Renal pelvis (tissue), 4 donors: ENCODE data around the gene FNTB. TPM values are rescaled to one million over a fixed set of nuclear protein-coding genes. Genes with fewer than 3 reads are reported as not detected.

Experiments used
- DNase-seq: peaks from one replicate; pipeline ENCODE4 v3.0.0-alpha.2; 2013
- polyA plus RNA-seq, 3 donors: library from polyadenylated mRNA; unstranded; fragments of 120-200 nt; gene quantifications; one replicate each; pipeline ENCODE4 v1.2.1, GENCODE V29; 2013; ENCODE audit not compliant: insufficient read length in 3 of 3

The FNTB gene
- polyA plus RNA-seq, 3 donors: 31.2 to 37.7 (median 36.7) TPM

DNA sequence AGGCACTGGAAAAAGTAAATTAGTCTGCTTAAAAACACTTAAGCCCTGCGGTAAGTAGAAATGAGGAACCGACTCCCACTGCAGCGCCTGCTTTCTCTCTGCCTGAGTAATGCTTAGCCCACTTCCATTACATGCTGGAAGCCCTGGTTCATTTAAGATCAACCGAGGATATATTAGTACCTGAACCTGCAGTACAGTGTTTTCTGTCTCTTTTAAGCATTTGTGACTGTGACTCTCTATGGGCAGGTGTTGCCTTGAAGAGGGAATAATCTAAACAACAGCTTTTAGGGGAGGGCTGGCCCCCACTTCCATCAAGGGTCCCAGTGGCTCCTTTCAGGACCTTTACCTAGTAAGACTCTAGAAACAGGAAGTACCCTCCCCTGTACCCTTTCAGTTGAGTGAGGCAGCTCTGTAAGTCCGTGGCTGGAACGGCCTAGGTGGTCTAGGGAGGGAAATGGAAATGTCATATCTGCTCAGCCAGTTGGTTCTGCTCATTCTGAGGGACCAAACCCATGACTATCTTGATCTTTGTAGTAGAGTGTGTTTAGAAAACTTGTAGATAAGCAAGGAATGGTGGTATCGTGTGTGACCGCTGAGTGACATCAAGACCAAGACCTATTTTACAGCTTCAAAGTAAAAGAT, 56.2 kb downstream of the FNTB start:
- DNase-seq: no peak

DNA sequence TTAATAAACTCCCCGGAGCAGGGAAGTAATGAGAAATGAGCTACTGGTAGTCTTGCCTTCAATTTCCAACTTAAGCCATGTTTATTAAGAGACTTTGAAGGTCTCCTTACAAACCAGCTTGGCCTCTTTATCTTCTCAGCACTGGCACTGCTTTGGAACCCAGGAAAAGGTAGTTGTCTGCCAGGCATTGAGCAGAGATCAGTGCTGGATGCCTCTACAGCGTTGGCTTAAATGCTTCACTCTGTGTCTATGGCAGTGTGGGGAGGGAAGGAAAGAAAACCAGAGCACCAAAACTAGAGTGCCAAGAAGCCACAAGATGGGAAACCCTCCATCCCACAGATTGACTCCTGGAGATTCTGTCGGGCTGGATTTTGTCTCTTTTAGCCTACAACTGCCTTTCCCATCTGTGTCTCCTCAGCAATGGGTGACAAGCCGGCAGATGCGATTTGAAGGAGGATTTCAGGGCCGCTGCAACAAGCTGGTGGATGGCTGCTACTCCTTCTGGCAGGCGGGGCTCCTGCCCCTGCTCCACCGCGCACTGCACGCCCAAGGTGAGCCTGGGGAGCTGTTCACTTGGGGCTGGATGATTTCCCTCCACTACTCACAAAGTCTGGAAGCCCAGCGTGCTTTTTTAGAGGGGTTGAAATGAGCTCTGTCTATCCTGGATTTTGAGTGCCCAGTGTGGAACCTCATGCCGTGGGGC, 57.3 kb downstream of the FNTB start:
- DNase-seq: no peak

DNA sequence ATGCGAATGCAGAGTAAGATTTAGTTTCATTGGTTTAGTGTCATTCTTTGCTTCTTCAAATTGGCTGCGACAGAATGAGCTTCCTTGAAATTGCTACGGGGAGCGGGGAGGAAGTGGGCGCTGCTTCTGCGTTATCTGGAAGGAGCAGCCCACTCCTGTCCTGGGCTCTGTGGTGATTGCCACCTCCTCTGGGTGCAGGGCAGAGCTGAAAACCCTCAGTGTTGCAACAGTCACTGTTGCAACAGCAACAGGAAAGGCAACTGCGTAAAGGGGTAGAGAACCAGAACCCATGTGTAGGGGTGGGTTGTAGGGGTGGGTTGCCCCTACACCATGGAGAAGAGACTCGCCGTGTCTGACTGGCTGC, 57.9 kb downstream of the FNTB start:
- no peak for DNase-seq

DNA sequence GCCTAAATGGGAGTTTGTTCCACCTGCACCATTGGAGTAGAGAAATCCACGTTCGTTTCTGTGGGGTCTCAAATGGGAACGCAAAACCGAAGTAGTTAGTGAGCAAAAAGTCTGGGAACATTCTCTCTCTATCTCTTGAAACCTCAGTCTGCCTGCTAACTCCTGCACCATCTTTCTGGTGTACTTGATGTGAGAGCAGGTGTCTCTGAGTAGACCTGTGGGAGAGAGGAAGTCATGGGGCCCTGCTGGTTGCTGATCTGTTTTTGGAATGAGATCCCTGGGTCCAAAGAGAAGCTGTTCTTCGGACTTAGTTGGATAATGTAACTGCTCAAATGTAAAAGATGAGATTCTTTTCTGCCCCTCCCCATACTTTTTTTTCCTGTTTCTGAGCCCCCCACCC, 58.3 kb downstream of the FNTB start:
- no peak for DNase-seq

DNA sequence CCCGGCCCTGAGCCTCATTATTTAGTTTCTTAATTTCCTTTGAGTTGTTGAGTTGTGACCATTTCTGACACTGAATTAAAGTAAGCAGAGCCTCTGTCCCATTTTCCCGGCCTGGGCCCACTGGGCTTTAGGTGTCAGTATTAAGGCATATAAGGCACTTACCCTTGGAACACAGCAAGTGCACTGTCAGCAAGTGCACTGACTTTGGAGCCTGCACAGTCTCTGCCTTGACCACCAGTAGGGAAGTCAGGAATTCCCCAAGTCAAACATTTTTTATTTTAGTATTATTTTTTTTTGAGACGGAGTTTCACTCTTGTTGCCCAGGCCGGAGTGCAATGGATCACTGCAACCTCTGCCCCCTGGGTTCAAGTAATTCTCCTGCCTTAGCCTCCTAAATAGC, 59.0 kb downstream of the FNTB start:
- no peak for DNase-seq

DNA sequence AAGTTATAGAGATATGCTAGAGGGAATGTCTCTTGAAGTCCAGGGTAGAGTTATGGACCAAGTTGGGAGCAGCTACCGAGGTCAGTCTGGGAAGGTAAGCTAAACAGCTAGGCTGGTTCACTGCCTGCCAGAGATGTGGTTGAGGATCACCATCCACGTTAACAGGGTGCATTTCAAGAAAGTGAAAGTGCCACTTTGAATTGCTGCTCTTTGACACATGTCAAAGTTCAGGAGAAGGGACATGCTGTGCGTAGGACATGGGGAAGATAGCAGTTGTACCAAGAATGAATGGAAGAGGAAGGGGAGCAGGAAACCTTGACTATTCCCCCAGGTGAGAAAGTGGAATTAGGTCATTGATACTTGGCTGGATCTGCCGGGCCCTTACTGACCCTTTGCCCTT, 66.1 kb downstream of the FNTB start:
- DNase-seq: no peak

DNA sequence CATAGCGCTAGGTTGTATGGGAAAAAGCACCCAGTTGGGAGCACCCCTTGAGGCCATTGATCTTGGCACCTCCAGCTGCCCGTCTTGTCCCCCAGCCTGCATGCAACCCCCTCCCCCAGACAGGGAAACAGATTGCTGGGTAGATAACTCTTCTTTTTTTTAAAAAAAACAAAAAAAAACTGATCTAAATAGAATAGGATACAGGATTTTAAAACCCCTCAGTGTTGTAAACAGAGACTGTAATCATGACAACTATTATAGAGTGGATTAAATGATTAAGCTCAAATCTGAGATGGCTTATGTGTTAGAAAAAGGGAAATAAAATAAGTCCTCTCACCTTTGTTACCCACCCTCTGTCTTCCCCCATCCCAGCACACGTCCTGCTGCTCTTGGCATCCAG, 66.8 kb downstream of the FNTB start:
- DNase-seq: no peak

DNA sequence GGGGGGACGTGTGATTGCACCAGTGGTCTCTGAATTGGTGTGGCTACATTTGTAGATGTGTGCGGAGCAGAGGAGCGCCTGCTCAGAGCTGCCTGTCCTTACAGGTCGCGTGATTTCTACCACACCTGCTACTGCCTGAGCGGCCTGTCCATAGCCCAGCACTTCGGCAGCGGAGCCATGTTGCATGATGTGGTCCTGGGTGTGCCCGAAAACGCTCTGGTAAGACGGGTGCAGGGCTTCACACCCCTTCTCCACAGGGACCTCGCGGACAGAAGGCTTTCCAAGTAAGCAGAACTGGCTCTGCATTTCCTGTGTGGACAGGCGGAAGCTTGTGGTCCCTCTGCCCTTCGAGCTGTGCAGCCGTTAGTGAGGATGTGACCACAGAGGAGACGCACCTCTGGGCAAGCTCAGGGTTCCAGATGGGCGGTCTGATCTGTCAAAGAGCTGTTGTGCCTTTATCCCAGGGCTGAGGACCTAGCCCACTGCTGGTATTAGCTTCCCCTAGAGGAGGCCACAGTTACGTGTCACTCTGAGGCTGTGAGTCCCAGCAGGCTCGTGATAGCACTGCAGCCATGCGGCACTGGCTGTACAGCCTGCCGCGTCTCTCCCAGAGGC, 67.9 kb downstream of the FNTB start:
- DNase-seq: no peak

DNA sequence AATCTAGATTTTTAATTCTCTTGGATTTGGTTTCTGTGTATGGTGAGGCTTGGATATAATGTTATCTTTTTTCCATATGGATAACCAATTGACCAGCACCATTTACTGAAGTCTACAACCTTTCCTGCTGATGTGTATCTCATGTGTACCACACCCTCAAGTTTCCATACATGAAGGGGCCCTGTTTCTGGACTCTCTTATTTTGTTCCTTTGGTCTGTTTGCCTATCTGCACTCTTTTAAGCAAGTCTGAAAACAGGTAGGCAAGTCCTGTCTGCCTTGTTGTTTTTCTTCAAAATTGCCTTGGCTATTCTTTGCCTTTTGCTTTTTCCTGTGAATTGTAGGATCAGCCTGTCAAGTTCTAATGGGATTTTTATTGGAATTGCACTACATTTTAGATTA, 71.0 kb downstream of the FNTB start:
- DNase-seq: no peak

DNA sequence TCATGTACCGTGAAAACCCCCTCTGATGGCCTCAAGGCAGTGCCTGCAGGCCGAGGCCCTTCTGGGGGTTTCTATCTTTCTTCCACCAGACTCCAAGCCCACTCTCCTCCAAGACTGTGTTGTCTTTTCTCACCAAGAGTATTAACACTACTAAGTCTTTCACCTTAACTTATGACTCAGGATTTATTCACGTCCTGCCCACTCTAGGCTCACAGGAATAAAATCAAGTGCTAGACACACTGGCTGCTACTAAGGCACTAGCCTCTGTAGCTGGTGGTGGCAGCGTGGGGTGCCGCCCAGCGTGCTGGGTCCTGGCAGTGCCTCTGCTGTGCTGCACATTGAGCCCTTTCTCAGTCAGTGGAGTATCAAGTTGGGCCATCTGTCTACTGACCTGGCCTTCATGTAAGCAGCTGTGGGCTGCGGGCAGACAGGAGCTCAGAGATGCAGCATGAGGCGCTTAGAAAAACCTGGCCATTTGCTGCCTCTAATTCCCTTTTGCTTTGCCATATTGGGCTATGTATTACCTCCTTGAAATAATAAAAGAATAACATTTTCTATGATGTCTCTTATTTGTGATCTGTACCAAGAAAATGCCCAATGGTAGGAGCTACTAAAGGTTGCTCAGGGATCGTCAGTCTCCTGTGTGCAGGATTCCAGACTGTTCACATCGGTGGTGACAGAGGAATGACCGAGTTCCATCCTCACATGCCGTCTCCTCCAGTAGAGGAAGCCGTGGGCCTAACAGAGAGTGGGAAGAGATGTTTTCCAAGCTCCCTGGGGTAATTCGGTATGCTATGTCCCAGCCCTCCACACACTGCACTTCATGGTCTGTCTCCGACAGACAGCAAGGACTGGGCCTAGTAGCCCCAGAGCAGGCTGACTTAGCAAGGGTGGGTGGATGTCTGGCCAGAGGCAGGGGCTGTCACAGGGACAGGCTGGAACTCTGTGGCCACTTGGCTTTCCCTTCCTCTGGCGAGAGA, 75.7 kb downstream of the FNTB start:
- DNase-seq: no peak

DNA sequence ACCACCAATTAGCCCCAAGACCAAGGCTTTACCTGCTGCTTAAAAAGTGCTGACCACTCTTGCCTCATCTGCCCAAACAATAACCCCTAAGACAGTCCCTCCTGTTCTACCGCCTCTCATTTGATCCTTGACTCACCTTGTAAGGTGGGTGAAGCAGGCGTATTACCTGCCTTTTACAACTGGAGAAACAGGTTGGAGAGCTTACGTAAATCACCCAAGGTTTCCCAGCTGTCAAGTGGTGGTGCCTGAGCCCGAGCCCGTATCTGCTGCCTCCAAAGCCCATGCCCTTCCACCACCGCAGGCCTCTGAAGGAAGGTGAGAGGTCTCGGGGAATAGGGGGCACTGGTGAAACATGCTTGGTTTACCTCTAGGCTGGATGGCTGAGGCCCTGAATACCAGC, 79.0 kb downstream of the FNTB start:
- no peak for DNase-seq

DNA sequence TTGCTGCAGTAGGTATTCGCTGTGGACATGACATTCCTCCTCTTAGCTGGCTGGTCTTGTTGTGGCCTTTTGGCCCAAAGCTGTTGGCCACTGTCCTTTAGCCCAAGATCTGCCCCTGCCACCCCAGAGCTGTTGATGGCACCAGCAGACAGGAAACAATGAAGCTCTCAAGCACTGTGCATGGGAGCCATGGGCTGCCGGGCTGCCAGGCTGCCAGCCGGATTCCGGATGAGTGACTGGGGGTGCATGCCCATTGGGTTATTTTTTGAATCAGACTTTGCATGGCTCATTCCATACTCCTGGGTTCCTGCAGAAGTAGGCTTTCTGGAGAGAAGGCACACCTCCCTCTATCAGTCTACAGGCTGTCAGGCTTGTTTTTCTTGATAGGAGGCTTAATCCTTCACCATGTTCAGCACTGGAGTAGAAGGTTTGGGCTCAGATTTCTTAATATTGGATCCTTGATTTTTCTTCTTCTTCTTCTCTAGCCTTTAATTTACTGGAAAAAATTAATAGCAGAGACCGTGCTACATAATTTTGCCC, 83.2 kb downstream of the FNTB start:
- DNase-seq: no peak

DNA sequence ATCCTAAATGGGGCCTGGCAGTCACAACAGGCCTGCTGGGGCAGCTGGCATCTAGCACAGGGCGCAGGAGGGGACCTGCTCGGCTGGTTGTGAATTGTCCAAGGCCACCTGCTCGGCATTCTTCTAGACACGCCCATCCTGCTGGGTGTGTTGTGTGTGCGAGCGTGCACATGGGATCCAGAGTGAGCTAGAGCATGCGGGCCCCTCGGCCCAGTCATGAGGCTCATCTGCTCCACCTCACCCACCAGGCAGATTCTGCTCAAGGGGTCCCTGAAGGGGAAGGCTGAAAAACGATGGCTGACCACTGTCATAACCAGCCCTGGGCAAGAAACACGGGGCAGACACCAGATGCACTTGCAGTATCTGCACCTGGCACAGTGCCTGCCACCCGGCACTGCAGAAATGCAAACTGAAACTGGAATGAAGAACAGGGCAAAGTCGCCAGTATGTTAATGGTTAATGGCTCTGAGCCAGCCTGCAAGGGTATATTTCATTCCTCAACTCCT, 83.8 kb downstream of the FNTB start:
- DNase-seq: no peak

DNA sequence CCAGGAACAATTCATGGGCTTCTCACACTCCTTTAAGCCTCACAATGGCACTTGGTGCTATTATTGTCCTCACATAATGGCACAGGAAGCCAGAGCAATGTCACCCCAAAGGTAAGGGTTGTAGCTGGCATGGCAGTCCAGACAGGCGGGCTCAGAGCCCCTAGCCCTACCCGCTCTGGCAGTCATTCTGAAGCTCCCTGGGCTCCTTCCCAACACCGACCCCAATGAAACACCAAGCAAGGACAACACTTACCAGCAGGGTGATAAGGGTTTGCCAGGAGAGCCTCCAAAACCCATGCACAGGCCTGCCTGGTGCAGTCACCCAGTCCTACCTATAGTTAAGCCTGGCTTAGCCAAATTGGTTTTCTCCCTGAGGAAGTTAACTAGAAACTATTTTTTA, 84.8 kb downstream of the FNTB start:
- no peak for DNase-seq

DNA sequence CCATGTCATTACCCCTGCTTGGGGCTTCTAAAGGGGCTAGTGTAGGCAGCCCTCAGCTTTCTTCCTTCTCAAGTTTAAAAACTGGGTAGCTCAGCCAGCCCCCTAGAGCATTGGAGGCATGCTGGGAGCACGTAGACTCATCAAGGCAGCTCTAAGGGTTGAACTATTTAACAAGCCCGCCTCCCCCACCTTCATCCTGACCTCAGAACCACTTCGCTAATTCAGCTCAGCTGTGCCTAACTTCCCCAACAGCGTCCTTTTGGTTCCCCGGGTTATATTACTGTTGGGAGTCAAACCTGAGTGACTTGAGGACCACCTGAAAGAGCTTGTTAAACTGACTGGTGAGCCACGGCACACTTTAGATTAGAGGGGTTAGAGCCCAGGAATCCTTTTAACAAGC, 85.6 kb downstream of the FNTB start:
- no peak for DNase-seq

DNA sequence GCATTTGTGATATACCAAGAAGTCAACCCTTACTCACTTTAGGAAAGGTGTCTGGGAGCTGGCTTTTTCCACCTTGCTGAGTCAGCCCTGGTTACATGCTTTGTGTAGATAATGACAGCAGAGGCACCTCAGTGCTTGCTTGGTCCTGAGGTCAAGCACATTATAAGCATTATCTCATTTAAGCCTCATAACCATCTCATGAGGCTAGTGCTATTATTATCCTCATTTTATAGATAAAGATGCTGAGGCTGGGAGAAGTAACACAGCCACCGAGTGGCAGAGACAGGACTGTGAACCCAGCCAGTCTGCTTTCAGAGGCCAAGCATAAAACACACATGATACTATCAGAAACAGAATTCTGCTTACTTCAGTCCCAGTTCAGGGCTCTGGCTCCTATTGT, 86.2 kb downstream of the FNTB start:
- no peak for DNase-seq

DNA sequence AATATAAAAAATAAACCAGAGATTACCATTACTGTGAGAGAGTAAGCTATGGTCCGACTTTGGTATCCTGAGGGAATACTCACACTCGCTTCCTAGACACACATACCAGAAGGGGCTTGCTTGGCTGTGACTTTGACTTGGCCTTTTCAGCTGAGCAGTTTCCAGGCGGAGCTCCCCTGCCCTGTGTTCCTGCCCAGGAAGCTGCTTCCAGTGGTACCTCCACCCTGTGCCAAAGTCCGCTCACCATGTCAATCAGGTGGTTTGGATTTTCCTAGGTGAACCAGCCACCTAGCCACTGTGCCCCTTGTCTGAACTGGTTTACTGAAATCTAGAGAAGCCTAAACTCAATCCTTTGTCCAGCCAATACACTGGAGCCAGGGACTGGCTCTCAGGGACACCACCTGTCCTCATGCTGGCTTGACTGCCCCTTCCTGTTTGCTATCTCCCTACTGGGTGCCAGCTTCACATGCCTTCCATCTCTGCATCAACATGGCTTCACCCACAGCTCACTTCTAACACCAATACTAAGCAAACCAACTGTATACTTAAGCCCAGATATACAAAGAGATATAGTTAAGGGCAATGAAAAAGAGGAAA, 87.0 kb downstream of the FNTB start:
- no peak for DNase-seq

DNA sequence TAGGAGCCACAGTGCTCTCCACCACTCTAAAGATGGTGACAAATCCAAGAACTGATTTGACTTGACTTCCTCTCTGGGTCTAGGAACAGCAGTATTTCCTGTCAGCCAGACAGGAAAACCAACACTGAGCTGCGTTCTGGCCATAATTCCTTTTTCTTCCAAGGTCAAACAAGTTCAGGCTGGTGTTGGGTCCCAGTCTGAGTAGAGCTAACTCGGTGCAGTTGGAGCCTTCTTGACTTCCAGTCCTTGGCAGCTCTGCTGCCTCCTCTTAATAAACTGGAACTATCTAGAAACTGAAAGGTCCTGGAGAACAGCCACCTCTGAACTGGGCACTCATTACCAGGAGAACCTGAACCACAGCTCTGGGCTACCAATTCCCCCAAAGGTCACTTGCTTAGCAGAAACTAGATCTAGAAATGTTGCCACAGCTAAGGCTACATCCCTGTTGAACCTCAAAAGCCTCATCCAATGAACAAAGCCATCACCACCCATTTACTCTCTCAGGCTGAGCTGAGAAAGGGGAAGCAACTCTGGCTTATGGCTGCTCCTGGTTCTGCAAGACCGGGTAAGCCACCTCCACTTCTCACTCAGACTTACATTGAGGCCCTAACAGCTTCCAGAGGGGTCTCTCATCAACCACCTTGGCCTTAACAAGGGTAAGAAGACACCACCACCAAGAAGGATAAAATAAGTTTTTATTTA, 87.9 kb downstream of the FNTB start:
- DNase-seq: no peak

DNA sequence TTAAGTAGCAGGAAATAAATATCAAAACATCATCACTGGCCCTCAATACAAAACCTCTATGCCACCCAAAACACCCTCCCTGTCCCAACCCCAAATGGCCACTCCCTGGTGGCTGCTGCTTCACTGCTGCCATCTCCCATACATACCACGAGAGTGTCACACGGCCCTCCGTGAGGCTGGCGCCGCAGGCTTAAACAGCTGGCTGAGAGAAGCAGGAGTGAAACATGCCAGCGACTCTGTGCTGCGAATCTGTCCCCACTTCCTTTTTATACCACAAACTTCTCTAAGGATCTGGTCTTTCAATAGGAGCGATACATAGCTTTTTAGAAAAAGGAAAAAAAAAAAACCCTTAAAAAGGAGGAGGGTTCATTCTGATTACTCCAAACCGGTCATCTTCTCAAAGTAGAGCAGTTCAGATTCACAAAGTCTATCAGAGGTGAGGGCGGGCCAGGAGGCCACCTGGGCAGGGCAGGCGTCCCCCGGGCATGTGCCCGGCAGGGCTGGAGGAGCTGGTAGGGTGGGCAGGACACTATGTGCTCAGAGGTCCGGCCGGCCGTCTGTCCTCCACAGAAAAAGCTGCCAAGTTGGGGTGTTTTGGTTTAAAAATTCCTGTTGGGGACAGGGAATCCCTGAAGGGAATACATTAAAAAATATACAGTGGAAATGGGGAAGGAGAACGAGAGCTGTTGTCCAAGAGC, 89.1 kb downstream of the FNTB start:
- no peak for DNase-seq

DNA sequence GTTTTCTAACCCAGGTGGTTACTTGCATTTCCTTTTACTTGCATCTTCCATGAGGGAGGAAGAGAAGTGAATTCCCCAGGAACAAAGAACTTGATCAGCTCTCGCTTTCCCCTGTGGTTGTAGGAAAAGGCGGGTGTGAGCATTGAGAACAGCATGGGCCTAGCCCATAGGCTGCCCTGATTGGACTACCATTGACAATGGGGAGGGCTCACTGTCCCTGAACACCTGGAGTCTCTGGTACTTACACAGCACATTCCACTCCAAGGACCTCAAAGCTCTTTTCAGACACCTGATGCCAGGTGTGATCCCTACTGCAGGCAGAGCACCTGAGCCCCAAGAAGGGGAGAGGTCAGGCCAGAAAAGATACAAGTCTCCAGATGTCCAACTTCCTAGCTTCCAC, 90.6 kb downstream of the FNTB start:
- DNase-seq: no peak
